IMR-90 (cell line): ENCODE measurements around the gene CD19. TPM values are rescaled to one million over a fixed set of nuclear protein-coding genes. Genes with fewer than 3 reads are reported as not detected.

Source experiments
- ATAC-seq: fragments of 200-7000 bp; cut with Tn5 transposase; 2 replicates; pipeline ENCODE4 v1.9.1; 2020; ENCODE audit warnings: low read depth, mild to moderate bottlenecking, moderate library complexity
- BruUV-seq: library from RNA; stranded (reverse); fragments of 400-500 nt; replicated peaks from 2 replicates; lab custom pipeline; 2021; lab: Mats Ljungman, UMichigan
- CTCF ChIA-PET: fragments of 300-600 bp; formaldehyde crosslinking; extraction: SDS; loops from one replicate; lab custom pipeline; 2021; ENCODE audit warnings: antibody characterized with exemption; lab: Yijun Ruan, JAX
- POLR2A ChIA-PET: fragments of 300-600 bp; sonication (Branson Sonifier 250); formaldehyde crosslinking; loops from one replicate; lab custom pipeline; 2022; ENCODE audit warnings: antibody characterized with exemption; ENCODE audit not compliant: unreplicated experiment; lab: Charles Lee
- DNase-seq: peaks from one replicate; pipeline ENCODE4 v3.0.0; 2013
- H2AFZ ChIP-seq: replicated peaks from 2 replicates; pipeline ENCODE3; 2013; ENCODE audit warnings: low read length, mild to moderate bottlenecking; ENCODE audit not compliant: poor library complexity
- H2AK5ac ChIP-seq: 2 replicates; pipeline ENCODE4 v1.6.1; 2013; ENCODE audit warnings: low read depth, low read length, inconsistent platforms
- H2AK9ac ChIP-seq: replicated peaks from 2 replicates; pipeline ENCODE3; 2013; ENCODE audit warnings: mild to moderate bottlenecking, low read depth, low read length, moderate library complexity; ENCODE audit not compliant: poor library complexity
- H2BK120ac ChIP-seq: 2 replicates; pipeline ENCODE4 v1.6.1; 2013; ENCODE audit warnings: low read depth, low read length, inconsistent platforms
- H2BK15ac ChIP-seq: 3 replicates; pipeline ENCODE4 v1.6.1; 2013; ENCODE audit warnings: low read depth, low read length, inconsistent platforms
- H2BK20ac ChIP-seq: 2 replicates; pipeline ENCODE4 v1.6.1; 2013; ENCODE audit warnings: low read depth, mild to moderate bottlenecking, inconsistent platforms, low read length, moderate library complexity
- H2BK5ac ChIP-seq: 2 replicates; pipeline ENCODE4 v1.6.1; 2013; ENCODE audit warnings: mild to moderate bottlenecking, low read depth, low read length, inconsistent platforms; ENCODE audit not compliant: poor library complexity, severe bottlenecking
- H3K14ac ChIP-seq: replicated peaks from 2 replicates; pipeline ENCODE4 v1.6.1; 2013; ENCODE audit warnings: low read depth, low read length, inconsistent platforms
- H3K18ac ChIP-seq: 2 replicates; pipeline ENCODE4 v1.6.1; 2013; ENCODE audit warnings: low read depth, low read length, control low read depth
- H3K23ac ChIP-seq: 2 replicates; pipeline ENCODE4 v1.6.1; 2013; ENCODE audit warnings: low read depth, low read length, inconsistent platforms
- H3K27ac ChIP-seq: 2 replicates; pipeline ENCODE4 v1.5.1; 2013; ENCODE audit warnings: mild to moderate bottlenecking, control low read depth, low read length; ENCODE audit not compliant: insufficient read depth
- H3K27me3 ChIP-seq: 2 replicates; pipeline ENCODE4 v1.6.1; 2013; ENCODE audit warnings: low read length; ENCODE audit not compliant: control insufficient read depth, insufficient read depth
- H3K36me3 ChIP-seq: 2 replicates; pipeline ENCODE4 v1.6.1; 2013; ENCODE audit warnings: low read length, mixed read lengths; ENCODE audit not compliant: control insufficient read depth, insufficient read depth
- H3K4ac ChIP-seq: 2 replicates; pipeline ENCODE4 v1.6.1; 2013; ENCODE audit warnings: low read depth, low read length, inconsistent platforms
- H3K4me1 ChIP-seq: 2 replicates; pipeline ENCODE4 v1.6.1; 2013; ENCODE audit warnings: low read length, mixed read lengths; ENCODE audit not compliant: control insufficient read depth, insufficient read depth
- H3K4me2 ChIP-seq: 2 replicates; pipeline ENCODE4 v1.6.1; 2013; ENCODE audit warnings: low read depth, mild to moderate bottlenecking, control low read depth, low read length, moderate library complexity
- H3K4me3 ChIP-seq: 2 replicates; pipeline ENCODE4 v1.5.1; 2013; ENCODE audit warnings: low read depth, mild to moderate bottlenecking, control low read depth, low read length, moderate library complexity; ENCODE audit not compliant: insufficient read depth
- H3K56ac ChIP-seq: 2 replicates; pipeline ENCODE4 v1.6.1; 2013; ENCODE audit warnings: low read length, inconsistent platforms; ENCODE audit not compliant: insufficient read depth; ENCODE audit errors: extremely low read depth
- H3K79me1 ChIP-seq, 2 experiments: 2 replicates each; pipeline ENCODE4 v1.6.1; 2013; ENCODE audit warnings: low read length in 2 of 2, inconsistent platforms in 1 of 2, low read depth in 1 of 2
- H3K9ac ChIP-seq: 2 replicates; pipeline ENCODE4 v1.6.1; 2013; ENCODE audit warnings: low read depth, low read length, control low read depth
- H3K9me1 ChIP-seq: 2 replicates; pipeline ENCODE4 v1.6.1; 2013; ENCODE audit warnings: low read length, inconsistent platforms; ENCODE audit not compliant: insufficient read depth
- H3K9me3 ChIP-seq: 2 replicates; pipeline ENCODE4 v1.6.1; 2013; ENCODE audit warnings: low read length; ENCODE audit not compliant: control insufficient read depth, insufficient read depth
- H4K20me1 ChIP-seq: 2 replicates; pipeline ENCODE4 v1.6.1; 2013; ENCODE audit warnings: low read length, inconsistent platforms; ENCODE audit not compliant: insufficient read depth
- H4K5ac ChIP-seq: 2 replicates; pipeline ENCODE4 v1.6.1; 2013; ENCODE audit warnings: mild to moderate bottlenecking, low read depth, low read length, control low read depth
- H4K8ac ChIP-seq, 2 experiments: 2 replicates each; pipeline ENCODE4 v1.6.1; 2013; ENCODE audit warnings: low read depth in 2 of 2, low read length in 2 of 2, control low read depth in 1 of 2, inconsistent platforms in 1 of 2
- H4K91ac ChIP-seq: 2 replicates; pipeline ENCODE4 v1.6.1; 2013; ENCODE audit warnings: low read depth, low read length, inconsistent platforms; ENCODE audit not compliant: insufficient read depth
- BHLHE40 ChIP-seq: fragments of 150-350 bp; IDR thresholded peaks from 2 replicates; pipeline ENCODE4 v1.6.1; 2016; ENCODE audit warnings: mild to moderate bottlenecking, low read depth, low read length
- CEBPB ChIP-seq: IDR thresholded peaks from 2 replicates; pipeline ENCODE4 v1.6.1; 2012; ENCODE audit warnings: low read depth, low read length, improper control_type of control experiment
- CHD1 ChIP-seq: IDR thresholded peaks from 2 replicates; pipeline ENCODE4 v1.6.1; 2012; ENCODE audit warnings: low read depth, low read length, improper control_type of control experiment
- CTCF ChIP-seq: conservative IDR thresholded peaks from 2 replicates; pipeline ENCODE4 v1.5.1; 2012; ENCODE audit warnings: mild to moderate bottlenecking, low read depth, low read length, improper control_type of control experiment
- ELK1 ChIP-seq: fragments of 150-350 bp; IDR thresholded peaks from 2 replicates; pipeline ENCODE4 v1.6.1; 2016; ENCODE audit warnings: low read depth, mild to moderate bottlenecking, low read length, moderate library complexity, borderline replicate concordance
- FOS ChIP-seq: fragments of 150-350 bp; IDR thresholded peaks from 2 replicates; pipeline ENCODE4 v1.6.1; 2016; ENCODE audit warnings: low read depth, low read length
- MAFK ChIP-seq: IDR thresholded peaks from 2 replicates; pipeline ENCODE4 v1.6.1; 2012; ENCODE audit warnings: low read depth, low read length, improper control_type of control experiment
- MAZ ChIP-seq: IDR thresholded peaks from 2 replicates; pipeline ENCODE4 v1.6.1; 2012; ENCODE audit warnings: low read depth, mild to moderate bottlenecking, low read length, improper control_type of control experiment, moderate library complexity, borderline replicate concordance
- MXI1 ChIP-seq: IDR thresholded peaks from 2 replicates; pipeline ENCODE4 v1.6.1; 2012; ENCODE audit warnings: low read depth, mild to moderate bottlenecking, low read length, moderate library complexity, borderline replicate concordance
- NFE2L2 ChIP-seq: fragments of 150-350 bp; IDR thresholded peaks from 2 replicates; pipeline ENCODE4 v1.6.1; 2016; ENCODE audit warnings: low read depth, mild to moderate bottlenecking, low read length
- POLR2A ChIP-seq: IDR thresholded peaks from 2 replicates; pipeline ENCODE4 v1.6.1; 2012; ENCODE audit warnings: mild to moderate bottlenecking, low read depth, low read length
- RAD21 ChIP-seq: IDR thresholded peaks from 2 replicates; pipeline ENCODE4 v1.6.1; 2012; ENCODE audit warnings: low read length, improper control_type of control experiment
- RCOR1 ChIP-seq: IDR thresholded peaks from 2 replicates; pipeline ENCODE4 v1.6.1; 2012; ENCODE audit warnings: mild to moderate bottlenecking, low read length, improper control_type of control experiment; ENCODE audit not compliant: insufficient replicate concordance
- RFX5 ChIP-seq: IDR thresholded peaks from 2 replicates; pipeline ENCODE4 v1.8.0; 2012; ENCODE audit warnings: low read depth, mild to moderate bottlenecking, low read length, moderate library complexity
- SMC3 ChIP-seq: fragments of 150-350 bp; IDR thresholded peaks from 2 replicates; pipeline ENCODE4 v1.6.1; 2016; ENCODE audit warnings: low read depth, mild to moderate bottlenecking, antibody characterized with exemption, low read length, moderate library complexity
- USF2 ChIP-seq: fragments of 150-350 bp; IDR thresholded peaks from 2 replicates; pipeline ENCODE4 v1.6.1; 2017; ENCODE audit warnings: mild to moderate bottlenecking, antibody characterized with exemption, low read length, low read depth
- WGBS, 2 experiments: methylation state at CpG; one replicate each; pipeline versions ENCODE4 v1.1.5 to v1.1.7; 2013; ENCODE audit warnings: missing lambda C conversion rate in 2 of 2; ENCODE audit not compliant: insufficient read length in 1 of 2; ENCODE audit errors: extremely low coverage in 2 of 2; 5-methylcytosine and 5-hydroxymethylcytosine counted together
- dilution Hi-C: fragments of 300-500 bp; cut with HindIII; formaldehyde crosslinking; loops from one replicate; pipeline ENCODE4 v1.14.3; 2018; ENCODE audit warnings: low sequenced_read_pairs; ENCODE audit not compliant: unreplicated experiment
- in situ Hi-C: fragments of 300-500 bp; cut with MboI; formaldehyde crosslinking; loops from 3 replicates; pipeline ENCODE4 v1.14.3; 2019; ENCODE audit warnings: low sequenced_read_pairs, inconsistent platforms, mixed read lengths
- intact Hi-C: fragments of 100-400 bp; cut with micrococcal nuclease; formaldehyde crosslinking; loops from 2 replicates; pipeline ENCODE4 v1.10.0; 2022
- polyA plus RNA-seq, 3 experiments: library from polyadenylated mRNA; depleted of rRNA; stranded (reverse); fragments of >200 nt; gene quantifications; 2 replicates each; pipeline ENCODE4 v1.2.3, GENCODE V29; 2012; ENCODE audit warnings: low replicate concordance in 1 of 3
- total RNA-seq: library from RNA; depleted of rRNA; stranded (reverse); fragments of >200 nt; gene quantifications from 2 replicates; pipeline ENCODE4 v1.2.3, GENCODE V29; 2012

Gene CD19
- total and polyA plus RNA-seq, 2 of the 4 experiments (the other 2 are of a cell fraction), result not detected

GRCh38 chr16:28974007-28974436 is 42.3 kb downstream of the CD19 start:
- Histone ChIP-seq H4K5ac (peak overlapping the region; percentile 51), H3K4me3 (peak overlapping the region; percentile 75), H3K56ac (peak overlapping the region; percentile 77), H3K27ac (peak overlapping the region; percentile 60), H3K9ac (peak overlapping the region; percentile 61), H3K79me1 (peaks cover 17 to 41% of the 10 kb centered on the region in 2 experiments), H2AK9ac (peak overlapping the region; percentile 84), H4K8ac (peak overlapping the region; percentile 88 to 97), H4K91ac (peak overlapping the region; percentile 65), H3K4me1 (no peaks in the 10 kb centered on the region), H3K27me3 (no peaks in the 10 kb centered on the region), H2AFZ (peak overlapping the region; percentile 100), H2AK5ac (peak overlapping the region; percentile 87), H3K18ac (peak overlapping the region; percentile 30; the same call in 1 of the 2 replicates), H2BK120ac (peak overlapping the region; percentile 11), H4K20me1 (0 out of 2 replicates have a peak, but pooled peaks cover 3% of the 10 kb centered on the region), H2BK5ac (peak overlapping the region; percentile 18), H3K23ac (peak overlapping the region; percentile 55; the same call in 1 of the 2 replicates), H2BK20ac (no peak overlapping the region), H3K36me3 (peaks cover 9% of the 10 kb centered on the region), H3K4ac (peak overlapping the region; percentile 79), H2BK15ac (0 out of 3 replicates have a peak overlapping the region, but pooled peaks have one; percentile 8), H3K9me1 (peaks cover 7% of the 10 kb centered on the region), H3K4me2 (peak overlapping the region; percentile 94), H3K14ac (peak overlapping the region; percentile 77), H3K9me3 (no peaks in the 10 kb centered on the region)
- DNase-seq (peak; percentile 65), ATAC-seq (peak; percentile 77)
- intact Hi-C loops, result loop anchor here (5.0 to 10.0 kb wide), 3 partner anchors 98 to 751 kb away; no protein-coding TSS in a partner anchor
- CTCF ChIA-PET, result interaction anchor here (0.8 kb wide), 1 partner anchor 39 kb away, joined by 3 read pairs; no protein-coding TSS in a partner anchor
- no CpG with 5 or more reads among the region's 17 CpGs for WGBS, 2 experiments
- in situ Hi-C loops, result loop anchor here (25.0 kb wide), 1 partner anchor 288 kb away; no protein-coding TSS in a partner anchor
- no TSS peak for BruUV-seq
- POLR2A ChIA-PET, result no interaction called here
- TF ChIP-seq RFX5, result no peak
- TF ChIP-seq POLR2A, result no peak
- TF ChIP-seq RCOR1, result no peak
- no peak for TF ChIP-seq MAFK
- TF ChIP-seq USF2, result no peak
- TF ChIP-seq NFE2L2, result no peak
- no peak for TF ChIP-seq FOS
- no peak for TF ChIP-seq MXI1
- TF ChIP-seq BHLHE40, result no peak
- peak; percentile 71; the same call in 1 of the 2 replicates for TF ChIP-seq CHD1
- peak; percentile 77 for TF ChIP-seq CTCF
- TF ChIP-seq RAD21, result peak; percentile 74
- no peak for TF ChIP-seq CEBPB
- TF ChIP-seq MAZ, result no peak
- peak; percentile 83 for TF ChIP-seq SMC3
- TF ChIP-seq ELK1, result no peak
- dilution Hi-C loops, result no loop called here
